A549 (cell line): ENCODE data around the gene ZHX3.

ENCODE experiments used
- BHLHE40 ChIP-seq: IDR thresholded peaks from 2 replicates; pipeline ENCODE4 v1.6.1; 2012; ENCODE audit warnings: low read depth, low read length, inconsistent platforms
- CHD4 ChIP-seq: fragments of 200-600 bp; sonication (generic); IDR thresholded peaks from 2 replicates; pipeline ENCODE4 v1.6.1; 2016; ENCODE audit warnings: antibody characterized with exemption, mild to moderate bottlenecking, borderline replicate concordance
- MAFK ChIP-seq: fragments of 450-650 bp; IDR thresholded peaks from 2 replicates; pipeline ENCODE4 v1.6.1; 2014; ENCODE audit not compliant: partially characterized antibody
- NPAS2 ChIP-seq: fragments of 250-450 bp; sonication (Bioruptor Pico); IDR thresholded peaks from 2 replicates; pipeline ENCODE4 v1.8.0; 2022; ENCODE audit warnings: mild to moderate bottlenecking, moderate library complexity, borderline replicate concordance
- RCOR1 ChIP-seq: fragments of 150-350 bp; IDR thresholded peaks from 2 replicates; pipeline ENCODE4 v1.6.1; 2014; ENCODE audit warnings: antibody characterized with exemption, low read length, low read depth
- TF ChIP-seq, protein P1 (sequence below): fragments of >200 bp; sonication (Bioruptor Twin); formaldehyde crosslinking; IDR thresholded peaks from 3 replicates; pipeline ENCODE4 v1.5.1; 2016
- TF ChIP-seq, protein P2 (sequence below): fragments of 450-650 bp; IDR thresholded peaks from 2 replicates; pipeline ENCODE4 v1.6.1; 2014; ENCODE audit warnings: antibody characterized with exemption

DNA sequence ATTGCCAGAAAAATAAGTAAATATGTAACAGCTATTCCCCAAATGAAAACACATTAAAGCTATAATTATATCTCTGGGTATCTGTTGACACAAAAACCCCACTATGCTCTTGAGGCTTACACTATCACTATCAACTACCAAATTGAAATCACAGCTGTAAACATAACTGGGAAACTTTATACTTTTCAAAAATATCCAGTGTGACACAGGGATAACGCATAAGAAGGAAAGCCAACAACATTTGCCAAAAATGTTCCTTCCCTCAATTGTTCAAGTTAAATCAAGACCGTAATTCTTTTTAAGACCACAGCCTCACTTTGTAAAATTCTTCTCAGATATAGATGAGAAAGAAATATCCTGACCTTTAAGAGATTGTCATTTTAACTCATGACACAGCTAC is 3.1 kb downstream of the ZHX3 start:
- no peak for TF ChIP-seq NPAS2 (CRISPR knock-in tag)
- no peak for TF ChIP-seq CHD4
- TF ChIP-seq, protein P1, sequence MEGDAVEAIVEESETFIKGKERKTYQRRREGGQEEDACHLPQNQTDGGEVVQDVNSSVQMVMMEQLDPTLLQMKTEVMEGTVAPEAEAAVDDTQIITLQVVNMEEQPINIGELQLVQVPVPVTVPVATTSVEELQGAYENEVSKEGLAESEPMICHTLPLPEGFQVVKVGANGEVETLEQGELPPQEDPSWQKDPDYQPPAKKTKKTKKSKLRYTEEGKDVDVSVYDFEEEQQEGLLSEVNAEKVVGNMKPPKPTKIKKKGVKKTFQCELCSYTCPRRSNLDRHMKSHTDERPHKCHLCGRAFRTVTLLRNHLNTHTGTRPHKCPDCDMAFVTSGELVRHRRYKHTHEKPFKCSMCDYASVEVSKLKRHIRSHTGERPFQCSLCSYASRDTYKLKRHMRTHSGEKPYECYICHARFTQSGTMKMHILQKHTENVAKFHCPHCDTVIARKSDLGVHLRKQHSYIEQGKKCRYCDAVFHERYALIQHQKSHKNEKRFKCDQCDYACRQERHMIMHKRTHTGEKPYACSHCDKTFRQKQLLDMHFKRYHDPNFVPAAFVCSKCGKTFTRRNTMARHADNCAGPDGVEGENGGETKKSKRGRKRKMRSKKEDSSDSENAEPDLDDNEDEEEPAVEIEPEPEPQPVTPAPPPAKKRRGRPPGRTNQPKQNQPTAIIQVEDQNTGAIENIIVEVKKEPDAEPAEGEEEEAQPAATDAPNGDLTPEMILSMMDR: no peak
- TF ChIP-seq RCOR1: no peak
- TF ChIP-seq, protein P2, sequence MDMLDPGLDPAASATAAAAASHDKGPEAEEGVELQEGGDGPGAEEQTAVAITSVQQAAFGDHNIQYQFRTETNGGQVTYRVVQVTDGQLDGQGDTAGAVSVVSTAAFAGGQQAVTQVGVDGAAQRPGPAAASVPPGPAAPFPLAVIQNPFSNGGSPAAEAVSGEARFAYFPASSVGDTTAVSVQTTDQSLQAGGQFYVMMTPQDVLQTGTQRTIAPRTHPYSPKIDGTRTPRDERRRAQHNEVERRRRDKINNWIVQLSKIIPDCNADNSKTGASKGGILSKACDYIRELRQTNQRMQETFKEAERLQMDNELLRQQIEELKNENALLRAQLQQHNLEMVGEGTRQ: no peak
- no peak for TF ChIP-seq MAFK
- no peak for TF ChIP-seq BHLHE40
